Body of pancreas (tissue), 4 donors: Measurements from ENCODE around the gene SORCS1.

ENCODE experiments used
- CTCF ChIP-seq, 7 experiments: fragments of 450-650 bp in 4 of 7; fragments of 200-600 bp in 3 of 7; sonication (generic) in 3 of 7; IDR thresholded peaks; one replicate each; pipeline ENCODE4 v1.5.1; 2016 to 2019; ENCODE audit warnings: antibody characterized with exemption in 7 of 7
- POLR2A ChIP-seq, 3 donors: fragments of 450-650 bp; IDR thresholded peaks; one replicate each; pipeline ENCODE4 v1.6.1; 2016; ENCODE audit warnings: antibody characterized with exemption in 3 of 3, mild to moderate bottlenecking in 2 of 3

- no peak for TF ChIP-seq CTCF (IDR thresholded peaks at IDR 0.05)
- no peak for TF ChIP-seq POLR2A (IDR thresholded peaks at IDR 0.05)
Measured at GRCh38 chr10:106947643-106948042, 216.9 kb downstream of the SORCS1 start.
